Pulmonary artery endothelial cell (primary cell): ENCODE measurements around the gene TBCK. TPM values are rescaled to one million over a fixed set of nuclear protein-coding genes. Genes with fewer than 3 reads are reported as not detected.
"Not testable (repeated sequence)": the region's sequence is repeated elsewhere in the genome, so short reads cannot be mapped to it uniquely, and the experiment has no call there.

ENCODE experiments used
- DNase-seq: peaks from one replicate; pipeline ENCODE4 v3.0.0-alpha.2; 2011; ENCODE audit warnings: low read depth, low spot score
- total RNA-seq: library from RNA; depleted of rRNA; stranded (reverse); fragments of >200 nt; gene quantifications from 2 replicates; pipeline ENCODE4 v1.2.3, GENCODE V29; 2014

TBCK gene
- total RNA-seq, 1 donor from 2014 or later = 10.7 TPM

- DNase-seq = not testable (repeated sequence)
Observed at GRCh38 chr4:106321814-106322213, 5.8 kb upstream of the TBCK start.

- DNase-seq = not testable (repeated sequence)
Observed at GRCh38 chr4:106321168-106321567, 5.2 kb upstream of the TBCK start.

GRCh38 chr4:106320235-106320634 is 4.2 kb upstream of the TBCK start:
- DNase-seq = no peak

- no peak for DNase-seq
Observed at GRCh38 chr4:106318511-106318910, 2.5 kb upstream of the TBCK start.

- no peak for DNase-seq
Observed at GRCh38 chr4:106317815-106318214, 1.8 kb upstream of the TBCK start.

- DNase-seq = no peak
Observed at GRCh38 chr4:106316773-106317409, 882 bp upstream of the TBCK start.

- no peak for DNase-seq
Observed at GRCh38 chr4:106315476-106315967, 487 bp downstream of the TBCK start.

GRCh38 chr4:106314960-106315359 is 1.0 kb downstream of the TBCK start:
- DNase-seq = no peak

- no peak for DNase-seq
Observed at GRCh38 chr4:106312997-106313522, 2.9 kb downstream of the TBCK start.

GRCh38 chr4:106312377-106312776 is 3.6 kb downstream of the TBCK start:
- DNase-seq = no peak

GRCh38 chr4:106306561-106306960 is 9.4 kb downstream of the TBCK start:
- DNase-seq = no peak

- DNase-seq = no peak
Observed at GRCh38 chr4:106305435-106306055, 10.5 kb downstream of the TBCK start.

- DNase-seq = no peak
Observed at GRCh38 chr4:106304632-106305031, 11.4 kb downstream of the TBCK start.

GRCh38 chr4:106303548-106304281 is 12.3 kb downstream of the TBCK start:
- DNase-seq = no peak

GRCh38 chr4:106302062-106302438 is 14.0 kb downstream of the TBCK start:
- no peak for DNase-seq

- no peak for DNase-seq
Observed at GRCh38 chr4:106301393-106302061, 14.5 kb downstream of the TBCK start.

- no peak for DNase-seq
Observed at GRCh38 chr4:106299977-106300376, 16.0 kb downstream of the TBCK start.

GRCh38 chr4:106297245-106298035 is 18.6 kb downstream of the TBCK start:
- no peak for DNase-seq

GRCh38 chr4:106294062-106294461 is 21.9 kb downstream of the TBCK start:
- no peak for DNase-seq

GRCh38 chr4:106291678-106292077 is 24.3 kb downstream of the TBCK start:
- no peak for DNase-seq

- DNase-seq = no peak
Observed at GRCh38 chr4:106289737-106290136, 26.3 kb downstream of the TBCK start.
